Coronary artery (tissue), 2 donors: ENCODE results near the gene TMEM116.
"Not testable (repeated sequence)": the region's sequence is repeated elsewhere in the genome, so short reads cannot be mapped to it uniquely, and the experiment has no call there.

Experiments
- DNase-seq: peaks from one replicate; pipeline ENCODE4 v3.0.0-alpha.2; 2017; ENCODE audit warnings: low spot score
- H3K27ac ChIP-seq, 2 donors: fragments of 200-600 bp; sonication (generic); one replicate each; pipeline ENCODE4 v1.5.1; 2016 to 2019
- H3K4me3 ChIP-seq: fragments of 200-600 bp; sonication (generic); 2 replicates; pipeline ENCODE4 v1.5.1; 2016; ENCODE audit warnings: mild to moderate bottlenecking, moderate library complexity
- CTCF ChIP-seq: fragments of 200-600 bp; sonication (generic); IDR thresholded peaks from one replicate; pipeline ENCODE4 v1.5.1; 2019; ENCODE audit warnings: antibody characterized with exemption

The TMEM116 gene

GRCh38 chr12:112012775-112013600 is at the start of gene TMEM116, which contains the start of gene ERP29:
TSS of gene TMEM116 (minus strand) at chr12:112013165. CDS start at chr12:112005270, 7,895 bp downstream.
TSS of gene ERP29 (plus strand) at chr12:112013426. CDS start at chr12:112013466, 40 bp downstream.
- Histone ChIP-seq H3K4me3 (peak within 1 kb of the TSS; percentile 93), H3K27ac (peak within 1 kb of the TSS; percentile 98)
- peak; percentile 47 for TF ChIP-seq CTCF
- peak; percentile 100 for DNase-seq

GRCh38 chr12:112061137-112061536 is 48.2 kb upstream of the TMEM116 start:
- H3K27ac ChIP-seq: no peak overlapping the region
- TF ChIP-seq CTCF: no peak
- no peak for DNase-seq
- no peak overlapping the region for H3K4me3 ChIP-seq

- TF ChIP-seq CTCF: no peak
- no peak overlapping the region for H3K27ac ChIP-seq
- no peak overlapping the region for H3K4me3 ChIP-seq
- DNase-seq: no peak
These were observed 36.4 kb upstream of the TMEM116 start for GRCh38 chr12:112049351-112049750.

- H3K27ac ChIP-seq: no peak overlapping the region
- DNase-seq: no peak
- no peak for TF ChIP-seq CTCF
These were observed 33.0 kb upstream of the TMEM116 start for GRCh38 chr12:112046003-112046402.

GRCh38 chr12:112036614-112037013 is 23.6 kb upstream of the TMEM116 start:
- H3K4me3 ChIP-seq, H3K27ac ChIP-seq, DNase-seq: not testable (repeated sequence)

More at GRCh38 chr12:112046003-112046402, 33.0 kb upstream of the TMEM116 start:
- H3K4me3 ChIP-seq: no peak overlapping the region

GRCh38 chr12:112035219-112035785 is 22.3 kb upstream of the TMEM116 start:
- no peak overlapping the region for H3K27ac ChIP-seq
- no peak overlapping the region for H3K4me3 ChIP-seq
- TF ChIP-seq CTCF: no peak
- DNase-seq: no peak

GRCh38 chr12:112032292-112032691 is 19.3 kb upstream of the TMEM116 start:
- H3K27ac ChIP-seq: no peak overlapping the region
- TF ChIP-seq CTCF: no peak
- H3K4me3 ChIP-seq: no peak overlapping the region
- DNase-seq: no peak
